SK-N-SH treated with all-trans-retinoic acid at 6 μM for 48 hours (cell line): ENCODE results near the gene PANX2.

ENCODE experiments used
- ATAC-seq: fragments of 200-7000 bp; cut with Tn5 transposase; 3 replicates; pipeline ENCODE4 v1.9.1; 2020; ENCODE audit warnings: mild to moderate bottlenecking, moderate library complexity
- ARNTL ChIP-seq: fragments of 450-650 bp; formaldehyde crosslinking; IDR thresholded peaks from 2 replicates; pipeline ENCODE4 v1.5.0; 2020; ENCODE audit warnings: low read depth, mild to moderate bottlenecking, moderate library complexity, borderline replicate concordance
- BACH2 ChIP-seq: fragments of 250-450 bp; sonication (Bioruptor Pico); IDR thresholded peaks from 2 replicates; pipeline ENCODE4 v1.9.0; 2021; ENCODE audit warnings: mild to moderate bottlenecking, borderline replicate concordance
- CREB5 ChIP-seq: fragments of 250-450 bp; sonication (Bioruptor Pico); IDR thresholded peaks from 2 replicates; pipeline ENCODE4 v1.5.1; 2020; ENCODE audit warnings: low read depth, mild to moderate bottlenecking, moderate library complexity
- CSDC2 ChIP-seq: fragments of 250-450 bp; sonication (Bioruptor Pico); IDR thresholded peaks from 2 replicates; pipeline ENCODE4 v1.5.0; 2020; ENCODE audit warnings: mild to moderate bottlenecking, moderate library complexity
- ESRRG ChIP-seq: fragments of 250-450 bp; sonication (Bioruptor Pico); IDR thresholded peaks from 2 replicates; pipeline ENCODE4 v1.6.1; 2021; ENCODE audit warnings: mild to moderate bottlenecking
- GLIS3 ChIP-seq: fragments of 250-450 bp; sonication (Bioruptor Pico); IDR thresholded peaks from 2 replicates; pipeline ENCODE4 v1.5.0; 2020; ENCODE audit warnings: mild to moderate bottlenecking, moderate library complexity
- OSR1 ChIP-seq: fragments of 250-450 bp; sonication (Bioruptor Pico); IDR thresholded peaks from 2 replicates; pipeline ENCODE4 v1.8.0; 2022; ENCODE audit warnings: moderate library complexity, mild to moderate bottlenecking, inconsistent platforms
- POU6F1 ChIP-seq: fragments of 250-450 bp; sonication (Bioruptor Pico); IDR thresholded peaks from 2 replicates; pipeline ENCODE4 v1.8.0; 2021; ENCODE audit warnings: low read depth, mild to moderate bottlenecking, moderate library complexity, borderline replicate concordance
- PPARA ChIP-seq: fragments of 250-450 bp; sonication (Bioruptor Pico); IDR thresholded peaks from 2 replicates; pipeline ENCODE4 v1.5.0; 2020; ENCODE audit warnings: mild to moderate bottlenecking, borderline replicate concordance
- RARB ChIP-seq: fragments of 250-450 bp; sonication (Bioruptor Pico); IDR thresholded peaks from 2 replicates; pipeline ENCODE4 v1.8.0; 2021; ENCODE audit warnings: mild to moderate bottlenecking, moderate library complexity
- SNAI2 ChIP-seq: fragments of 250-450 bp; sonication (Bioruptor Pico); IDR thresholded peaks from 2 replicates; pipeline ENCODE4 v1.5.0; 2020; ENCODE audit warnings: mild to moderate bottlenecking, moderate library complexity
- TOX ChIP-seq: fragments of 250-450 bp; sonication (Bioruptor Pico); IDR thresholded peaks from 2 replicates; pipeline ENCODE4 v1.8.0; 2021; ENCODE audit warnings: mild to moderate bottlenecking, moderate library complexity, borderline replicate concordance
- TSHZ2 ChIP-seq: fragments of 250-450 bp; sonication (Bioruptor Pico); IDR thresholded peaks from 2 replicates; pipeline ENCODE4 v1.5.0; 2020; ENCODE audit warnings: mild to moderate bottlenecking, moderate library complexity
- ZC3H10 ChIP-seq: fragments of 250-450 bp; sonication (Bioruptor Pico); IDR thresholded peaks from 2 replicates; pipeline ENCODE4 v1.5.1; 2021; ENCODE audit warnings: mild to moderate bottlenecking, moderate library complexity
- ZFP30 ChIP-seq: fragments of 450-650 bp; formaldehyde crosslinking; IDR thresholded peaks from 2 replicates; pipeline ENCODE4 v1.5.0; 2022; ENCODE audit warnings: mild to moderate bottlenecking, moderate library complexity
- ZNF565 ChIP-seq: fragments of 450-650 bp; formaldehyde crosslinking; conservative IDR thresholded peaks from 2 replicates; pipeline ENCODE4 v1.5.0; 2020; ENCODE audit warnings: low read depth, mild to moderate bottlenecking, moderate library complexity
- ZNF70 ChIP-seq: fragments of 450-650 bp; formaldehyde crosslinking; IDR thresholded peaks from 2 replicates; pipeline ENCODE4 v1.5.0; 2020; ENCODE audit warnings: mild to moderate bottlenecking, moderate library complexity
- ZNF8 ChIP-seq: fragments of 450-650 bp; formaldehyde crosslinking; IDR thresholded peaks from 2 replicates; pipeline ENCODE4 v1.5.0; 2020; ENCODE audit warnings: mild to moderate bottlenecking, moderate library complexity
- TF ChIP-seq, protein P1 (sequence below): fragments of 250-450 bp; sonication (Bioruptor Pico); IDR thresholded peaks from 2 replicates; pipeline ENCODE4 v1.5.1; 2021; ENCODE audit warnings: mild to moderate bottlenecking, moderate library complexity
- TF ChIP-seq, protein P2 (sequence below): fragments of 250-450 bp; sonication (Bioruptor Pico); IDR thresholded peaks from 2 replicates; pipeline ENCODE4 v1.8.0; 2020; ENCODE audit warnings: mild to moderate bottlenecking, moderate library complexity, borderline replicate concordance

Gene PANX2

GRCh38 chr22:50180727-50181521 lies 10.4 kb downstream of the PANX2 start:
- no peak for TF ChIP-seq ESRRG (CRISPR knock-in tag)
- no peak for TF ChIP-seq RARB (CRISPR knock-in tag)
- no peak for TF ChIP-seq SNAI2 (CRISPR knock-in tag)
- TF ChIP-seq OSR1 (CRISPR knock-in tag) = no peak
- no peak for TF ChIP-seq ZNF565 (CRISPR knock-in tag)
- TF ChIP-seq TSHZ2 = no peak
- TF ChIP-seq ZNF70 (CRISPR knock-in tag) = no peak
- no peak for TF ChIP-seq BACH2 (CRISPR knock-in tag)
- no peak for TF ChIP-seq POU6F1 (CRISPR knock-in tag)
- TF ChIP-seq CREB5 (CRISPR knock-in tag) = no peak
- TF ChIP-seq, protein P1, sequence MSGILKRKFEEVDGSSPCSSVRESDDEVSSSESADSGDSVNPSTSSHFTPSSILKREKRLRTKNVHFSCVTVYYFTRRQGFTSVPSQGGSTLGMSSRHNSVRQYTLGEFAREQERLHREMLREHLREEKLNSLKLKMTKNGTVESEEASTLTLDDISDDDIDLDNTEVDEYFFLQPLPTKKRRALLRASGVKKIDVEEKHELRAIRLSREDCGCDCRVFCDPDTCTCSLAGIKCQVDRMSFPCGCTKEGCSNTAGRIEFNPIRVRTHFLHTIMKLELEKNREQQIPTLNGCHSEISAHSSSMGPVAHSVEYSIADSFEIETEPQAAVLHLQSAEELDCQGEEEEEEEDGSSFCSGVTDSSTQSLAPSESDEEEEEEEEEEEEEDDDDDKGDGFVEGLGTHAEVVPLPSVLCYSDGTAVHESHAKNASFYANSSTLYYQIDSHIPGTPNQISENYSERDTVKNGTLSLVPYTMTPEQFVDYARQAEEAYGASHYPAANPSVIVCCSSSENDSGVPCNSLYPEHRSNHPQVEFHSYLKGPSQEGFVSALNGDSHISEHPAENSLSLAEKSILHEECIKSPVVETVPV (CRISPR knock-in tag) = no peak
- TF ChIP-seq PPARA (CRISPR knock-in tag) = no peak
- TF ChIP-seq ZNF8 (CRISPR knock-in tag) = no peak
- no peak for TF ChIP-seq TOX (CRISPR knock-in tag)
- TF ChIP-seq GLIS3 (CRISPR knock-in tag) = no peak
- TF ChIP-seq, protein P2, sequence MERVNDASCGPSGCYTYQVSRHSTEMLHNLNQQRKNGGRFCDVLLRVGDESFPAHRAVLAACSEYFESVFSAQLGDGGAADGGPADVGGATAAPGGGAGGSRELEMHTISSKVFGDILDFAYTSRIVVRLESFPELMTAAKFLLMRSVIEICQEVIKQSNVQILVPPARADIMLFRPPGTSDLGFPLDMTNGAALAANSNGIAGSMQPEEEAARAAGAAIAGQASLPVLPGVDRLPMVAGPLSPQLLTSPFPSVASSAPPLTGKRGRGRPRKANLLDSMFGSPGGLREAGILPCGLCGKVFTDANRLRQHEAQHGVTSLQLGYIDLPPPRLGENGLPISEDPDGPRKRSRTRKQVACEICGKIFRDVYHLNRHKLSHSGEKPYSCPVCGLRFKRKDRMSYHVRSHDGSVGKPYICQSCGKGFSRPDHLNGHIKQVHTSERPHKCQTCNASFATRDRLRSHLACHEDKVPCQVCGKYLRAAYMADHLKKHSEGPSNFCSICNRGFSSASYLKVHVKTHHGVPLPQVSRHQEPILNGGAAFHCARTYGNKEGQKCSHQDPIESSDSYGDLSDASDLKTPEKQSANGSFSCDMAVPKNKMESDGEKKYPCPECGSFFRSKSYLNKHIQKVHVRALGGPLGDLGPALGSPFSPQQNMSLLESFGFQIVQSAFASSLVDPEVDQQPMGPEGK (CRISPR knock-in tag) = no peak
- no peak for TF ChIP-seq ZFP30 (CRISPR knock-in tag)
- TF ChIP-seq ARNTL (CRISPR knock-in tag) = no peak
- ATAC-seq = no peak

- ATAC-seq = no peak
- no peak for TF ChIP-seq TOX (CRISPR knock-in tag)
- TF ChIP-seq TSHZ2 = no peak
- TF ChIP-seq PPARA (CRISPR knock-in tag) = no peak
- no peak for TF ChIP-seq ZFP30 (CRISPR knock-in tag)
- TF ChIP-seq ZNF8 (CRISPR knock-in tag) = no peak
- no peak for TF ChIP-seq ARNTL (CRISPR knock-in tag)
- TF ChIP-seq BACH2 (CRISPR knock-in tag) = no peak
- no peak for TF ChIP-seq CSDC2 (CRISPR knock-in tag)
- TF ChIP-seq, protein P1 (CRISPR knock-in tag) = no peak
- no peak for TF ChIP-seq ZC3H10 (CRISPR knock-in tag)
- TF ChIP-seq ESRRG (CRISPR knock-in tag) = no peak
- TF ChIP-seq OSR1 (CRISPR knock-in tag) = no peak
- TF ChIP-seq RARB (CRISPR knock-in tag) = no peak
- TF ChIP-seq SNAI2 (CRISPR knock-in tag) = no peak
These were observed 11.9 kb downstream of the PANX2 start for GRCh38 chr22:50182176-50183081.
